Activated CD4-positive, alpha-beta T cell treated with anti-CD3 and anti-CD28 coated beads, Interleukin-2, amount 50 U/mL, for 48 hours (primary cell): ENCODE measurements around the gene CRHR1.
A peak's percentile ranks its signal among the peaks of the same experiment; 100 is the strongest.
"Not testable (repeated sequence)": the region's sequence is repeated elsewhere in the genome, so short reads cannot be mapped to it uniquely, and the experiment has no call there.

Source experiments
- DNase-seq, 2 experiments: peaks; one replicate each; pipeline ENCODE4 v3.0.0-alpha.2; 2020

The CRHR1 gene

DNA sequence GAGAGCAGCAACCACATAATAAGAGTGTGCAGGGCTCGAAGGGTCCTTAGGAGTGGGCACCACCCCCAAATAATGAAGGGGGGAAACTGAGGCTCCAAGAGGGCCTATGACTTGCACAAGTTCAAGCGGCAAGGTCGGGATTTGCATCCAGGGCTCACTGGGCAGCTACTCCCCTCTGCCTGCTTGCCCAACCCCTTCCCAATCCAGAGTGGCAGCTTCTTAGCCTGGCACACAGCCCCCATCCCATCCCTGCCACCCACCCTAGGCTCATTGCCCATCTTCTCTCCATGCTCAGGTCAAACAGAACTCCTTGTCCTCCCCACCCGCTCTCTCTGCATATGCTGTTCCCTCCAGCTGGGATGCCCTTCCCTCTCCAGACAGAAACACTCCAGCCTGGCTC lies 63.0 kb downstream of the CRHR1 start:
- DNase-seq = no peak

DNA sequence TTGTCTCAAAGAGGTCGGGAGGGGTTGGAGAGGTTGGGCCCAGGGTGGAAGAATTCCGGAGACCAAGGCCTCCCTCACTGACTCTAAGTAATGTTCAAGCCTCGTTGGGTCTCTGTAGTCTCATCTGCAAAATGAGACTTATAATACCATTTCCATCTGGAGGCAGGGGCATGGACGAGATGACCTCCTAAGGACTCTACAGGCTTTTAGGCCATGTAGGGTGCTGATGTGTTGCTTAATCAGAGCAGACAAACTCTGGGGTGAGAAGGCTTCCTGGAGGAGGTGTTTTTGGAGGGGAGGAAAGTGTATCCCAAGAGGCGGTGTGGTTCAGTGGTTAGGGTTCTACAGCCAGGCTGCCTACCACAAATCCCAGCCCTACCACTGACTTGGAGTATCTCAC lies 63.6 kb downstream of the CRHR1 start:
- no peak for DNase-seq

DNA sequence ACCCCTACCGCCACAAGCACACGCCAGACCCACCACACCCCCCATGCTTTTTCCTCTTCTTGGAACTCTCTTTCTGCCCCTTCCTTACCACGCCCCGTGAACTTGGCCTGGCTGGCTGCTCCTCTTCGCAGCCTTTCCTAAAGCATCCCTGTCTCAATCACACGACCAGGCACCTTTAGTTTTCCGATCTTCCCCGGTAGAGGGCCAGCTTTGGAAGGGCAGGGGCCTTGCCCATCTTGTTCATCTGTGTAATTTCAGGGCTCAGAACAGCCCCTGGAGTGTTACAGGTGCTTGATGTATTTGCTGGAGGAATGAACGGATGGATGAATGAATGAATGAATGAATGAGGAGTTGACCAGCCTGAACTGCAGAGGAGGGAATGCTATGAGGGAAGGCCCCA lies 64.3 kb downstream of the CRHR1 start:
- DNase-seq = no peak

DNA sequence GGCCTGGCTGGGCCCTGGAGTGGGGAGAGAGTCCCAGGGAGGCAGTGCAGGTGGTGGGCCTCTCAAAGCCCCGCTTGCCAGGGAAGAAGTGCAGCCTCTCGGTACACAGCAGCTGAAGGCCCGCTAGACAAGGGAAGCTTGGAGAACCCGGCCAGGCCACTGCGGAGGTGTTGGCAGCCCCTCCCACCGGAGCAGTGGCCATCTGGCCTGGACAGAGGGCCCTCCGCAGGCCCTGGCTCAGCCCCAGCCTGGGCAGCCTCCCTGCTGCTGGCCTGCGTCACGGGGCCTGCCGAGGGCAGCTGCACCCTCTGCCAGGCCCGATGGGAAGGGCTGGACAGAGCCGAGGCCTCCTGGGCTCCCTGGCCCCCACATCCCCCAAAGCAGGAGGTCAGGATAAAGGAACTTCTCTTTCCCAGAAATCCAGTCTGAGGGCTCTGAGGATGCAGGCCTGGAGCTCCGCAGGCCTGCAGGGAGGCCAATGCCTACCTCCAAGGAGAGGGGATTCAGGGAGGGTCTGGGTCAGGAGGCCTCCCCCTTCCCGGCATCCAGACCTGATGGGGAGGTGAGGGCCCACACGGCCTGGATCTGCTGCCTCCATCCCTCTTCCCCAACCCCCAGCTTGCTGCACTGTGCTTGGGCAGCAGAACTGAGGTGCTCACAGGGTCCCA lies 64.9 kb downstream of the CRHR1 start:
- no peak for DNase-seq

DNA sequence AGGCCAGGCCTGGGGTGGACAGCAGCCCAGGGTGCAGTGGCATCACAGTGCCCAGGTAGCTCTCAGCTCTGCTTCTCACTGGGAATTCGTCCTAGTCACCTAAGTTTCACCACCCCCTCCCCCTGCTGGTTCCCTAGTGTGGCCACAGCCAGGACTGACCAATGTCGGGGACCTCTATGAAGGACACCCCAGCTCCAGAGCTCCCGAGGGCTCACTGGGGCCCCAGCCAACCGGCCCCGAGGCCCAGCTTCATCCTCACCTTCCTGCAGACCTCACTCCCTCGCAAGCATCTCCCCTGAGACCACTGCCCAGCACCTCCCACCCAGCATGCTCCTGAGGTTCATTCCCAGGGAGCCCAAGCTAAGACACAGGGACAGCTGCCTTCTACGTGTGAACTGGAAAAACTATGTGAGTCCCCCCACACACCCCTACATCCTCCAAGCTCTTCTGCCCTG lies 65.4 kb downstream of the CRHR1 start:
- DNase-seq = no peak

DNA sequence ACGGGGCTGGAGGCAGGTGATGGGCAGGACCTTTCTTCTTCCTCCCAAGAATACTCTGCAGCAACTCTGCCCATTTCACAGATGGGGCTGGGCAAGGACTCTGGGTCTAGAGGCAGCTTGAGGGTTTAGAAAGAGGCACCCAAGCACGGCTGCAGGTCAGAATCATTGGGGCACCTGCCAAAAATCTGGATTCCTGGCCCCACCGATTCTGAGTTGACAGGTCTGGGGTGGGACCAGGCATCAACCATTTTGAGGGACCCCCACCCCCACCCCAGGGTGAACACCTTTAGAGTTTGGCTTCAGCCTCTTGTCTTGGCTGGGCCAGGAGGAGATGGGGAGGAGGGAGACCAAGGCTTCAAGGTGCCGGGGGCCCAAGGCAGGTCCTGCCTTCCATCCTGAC lies 65.9 kb downstream of the CRHR1 start:
- DNase-seq = no peak

DNA sequence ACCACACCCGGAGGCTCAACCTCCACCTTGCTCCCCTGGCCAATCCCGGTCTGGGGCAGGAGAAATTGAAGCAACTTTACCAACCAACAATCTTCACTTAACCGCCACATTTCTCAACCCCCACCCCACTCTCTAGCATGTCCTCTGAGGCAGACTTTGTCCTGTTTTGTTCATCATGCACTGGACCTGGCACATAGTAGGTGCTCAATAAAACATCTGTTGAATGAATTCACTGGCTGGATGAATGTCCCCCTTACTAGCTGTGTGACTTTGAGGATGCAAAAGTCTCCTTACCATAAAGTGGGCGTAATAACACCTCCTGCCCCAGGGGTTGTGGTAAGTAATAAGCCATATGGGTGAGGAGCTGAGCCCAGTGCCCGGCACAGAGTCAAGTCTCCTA lies 66.3 kb downstream of the CRHR1 start:
- no peak for DNase-seq

DNA sequence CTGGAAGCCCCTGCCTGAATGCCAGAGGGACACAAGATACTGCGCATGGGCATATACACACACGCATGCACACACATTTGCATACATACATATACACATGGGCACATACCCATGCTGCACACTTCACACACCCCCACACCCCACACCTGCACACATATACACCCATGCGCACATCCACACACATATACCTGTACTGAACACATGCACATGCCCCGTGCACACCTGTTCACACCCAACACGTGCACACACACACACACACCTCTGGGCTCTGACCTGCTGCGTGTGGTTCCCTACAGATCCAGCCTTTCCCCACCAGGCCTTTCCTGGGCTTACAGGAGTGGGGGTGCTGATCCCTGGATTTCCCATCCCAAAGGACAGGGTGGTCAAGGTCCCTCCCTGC lies 66.9 kb downstream of the CRHR1 start:
- no peak for DNase-seq

DNA sequence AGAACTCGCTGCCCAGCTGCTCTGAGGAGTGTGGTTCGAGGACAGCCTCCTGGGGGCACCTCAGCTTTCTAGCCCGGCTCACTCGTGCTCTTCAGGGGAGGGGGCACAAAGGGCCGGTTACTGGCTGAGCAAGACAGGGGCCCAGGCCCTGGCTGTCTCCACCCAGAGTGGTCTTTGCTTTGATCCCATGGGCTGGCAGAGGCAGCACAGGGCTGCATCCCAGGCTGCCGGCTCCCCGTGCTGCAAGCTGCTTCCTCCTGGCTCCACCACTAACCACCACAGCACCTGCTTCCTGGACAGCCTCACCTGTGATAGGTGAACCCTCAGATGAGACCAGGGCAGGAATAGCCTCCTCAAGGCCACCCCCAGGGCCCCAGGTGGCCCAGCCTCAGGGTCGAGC lies 67.3 kb downstream of the CRHR1 start:
- no peak for DNase-seq

DNA sequence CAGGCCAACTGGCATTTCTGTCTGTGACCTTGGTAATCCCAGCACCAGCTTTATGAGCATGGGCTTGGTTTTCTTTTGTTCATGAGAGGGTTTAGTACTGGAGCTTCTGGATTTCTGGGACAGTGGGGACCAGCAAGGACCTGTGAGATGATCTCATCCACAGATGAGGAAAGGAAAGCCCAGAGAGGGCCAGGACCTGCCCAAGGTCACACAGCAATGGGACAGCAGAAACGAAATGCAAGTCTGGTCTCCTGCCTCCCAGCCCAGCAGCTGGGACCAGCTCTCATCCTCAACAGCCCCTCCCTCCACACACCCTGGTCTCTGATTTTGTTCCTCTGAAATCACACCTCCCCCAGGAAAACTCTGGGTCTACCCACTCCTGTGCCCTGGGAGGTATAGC lies 67.8 kb downstream of the CRHR1 start:
- DNase-seq = no peak

DNA sequence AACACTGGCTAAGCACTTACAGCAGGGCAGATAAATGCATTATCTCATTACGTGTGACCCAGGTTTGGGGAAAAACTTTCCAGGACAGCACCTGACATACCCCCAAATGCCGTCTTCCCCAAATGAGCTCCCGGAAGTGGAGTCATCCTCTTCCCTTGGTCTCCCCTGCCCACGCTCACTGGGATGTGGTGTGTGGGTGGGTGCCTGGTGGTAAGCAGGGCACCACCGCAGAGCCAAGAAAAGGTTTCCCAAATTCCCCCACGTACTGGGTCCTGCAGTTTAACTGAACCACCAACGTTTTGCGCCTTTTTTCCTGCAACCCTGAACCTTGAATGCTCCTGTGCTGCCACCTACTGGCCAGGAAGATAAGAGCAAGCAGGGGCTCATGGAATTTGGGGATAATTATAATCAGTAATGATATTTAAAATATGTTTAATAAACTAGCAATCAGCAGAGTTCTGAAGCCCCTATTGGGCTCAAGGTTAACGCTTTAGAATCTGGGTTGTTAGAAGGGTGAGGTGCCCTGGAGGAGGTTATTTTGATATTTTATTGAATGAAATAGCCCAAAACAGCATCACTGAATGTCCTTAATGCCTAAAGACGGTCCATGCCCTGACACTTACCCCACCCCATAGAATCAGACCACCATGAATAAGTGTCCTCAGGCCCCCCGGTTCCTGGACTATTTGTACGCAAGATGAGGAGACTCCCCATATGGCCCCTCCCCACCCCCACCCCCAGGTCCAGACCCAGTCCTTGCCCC lies 68.6 kb downstream of the CRHR1 start:
- DNase-seq = peak; percentile 70 to 76

DNA sequence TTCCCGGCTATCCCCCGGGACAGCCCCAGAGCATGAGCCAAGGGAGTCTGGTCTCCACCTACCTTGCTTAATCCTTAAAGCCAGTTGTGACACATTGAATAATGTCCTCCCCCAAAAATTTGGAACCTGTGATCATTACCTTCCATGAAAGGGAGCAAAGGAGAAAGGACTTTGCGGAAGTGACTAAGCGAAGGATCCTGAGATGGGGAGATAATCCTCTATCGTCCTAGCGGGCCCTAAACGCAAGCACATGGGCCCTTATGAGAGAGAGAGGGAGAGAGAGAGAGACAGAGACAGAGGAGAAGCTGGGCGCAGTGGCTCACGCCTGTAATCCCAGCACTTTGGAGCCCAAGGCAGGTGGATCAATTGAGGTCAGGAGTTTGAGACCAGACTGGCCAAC lies 70.1 kb downstream of the CRHR1 start:
- no peak for DNase-seq

DNA sequence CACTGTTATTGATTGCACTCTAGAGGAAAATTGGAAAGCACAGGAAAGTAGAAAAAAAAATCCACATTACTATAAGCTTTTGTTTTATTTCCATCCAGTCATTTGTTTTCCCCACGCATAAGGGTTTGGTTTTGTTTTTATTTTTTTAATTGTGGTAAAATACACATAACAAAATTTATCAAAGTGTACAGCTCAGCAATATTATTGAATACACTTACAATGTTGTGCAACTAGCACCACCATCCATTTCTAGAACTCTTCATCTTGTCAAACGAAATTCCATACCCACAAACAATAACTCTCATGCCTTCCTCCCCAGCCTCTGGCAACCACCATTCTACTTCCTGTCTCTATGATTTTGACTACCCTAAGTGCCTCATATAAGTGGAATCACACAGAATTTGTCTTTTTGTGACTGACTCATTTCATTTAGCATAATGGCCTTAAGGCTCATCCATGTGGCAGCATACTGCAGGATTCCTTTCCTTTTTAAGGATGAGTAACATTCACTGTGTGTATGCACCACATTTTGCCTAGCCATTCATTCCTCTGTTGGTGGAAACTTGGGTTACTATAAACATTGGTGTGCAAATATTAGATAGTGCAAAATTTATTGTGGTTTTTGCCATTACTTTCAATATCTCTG lies 71.7 kb downstream of the CRHR1 start:
- DNase-seq = no peak

DNA sequence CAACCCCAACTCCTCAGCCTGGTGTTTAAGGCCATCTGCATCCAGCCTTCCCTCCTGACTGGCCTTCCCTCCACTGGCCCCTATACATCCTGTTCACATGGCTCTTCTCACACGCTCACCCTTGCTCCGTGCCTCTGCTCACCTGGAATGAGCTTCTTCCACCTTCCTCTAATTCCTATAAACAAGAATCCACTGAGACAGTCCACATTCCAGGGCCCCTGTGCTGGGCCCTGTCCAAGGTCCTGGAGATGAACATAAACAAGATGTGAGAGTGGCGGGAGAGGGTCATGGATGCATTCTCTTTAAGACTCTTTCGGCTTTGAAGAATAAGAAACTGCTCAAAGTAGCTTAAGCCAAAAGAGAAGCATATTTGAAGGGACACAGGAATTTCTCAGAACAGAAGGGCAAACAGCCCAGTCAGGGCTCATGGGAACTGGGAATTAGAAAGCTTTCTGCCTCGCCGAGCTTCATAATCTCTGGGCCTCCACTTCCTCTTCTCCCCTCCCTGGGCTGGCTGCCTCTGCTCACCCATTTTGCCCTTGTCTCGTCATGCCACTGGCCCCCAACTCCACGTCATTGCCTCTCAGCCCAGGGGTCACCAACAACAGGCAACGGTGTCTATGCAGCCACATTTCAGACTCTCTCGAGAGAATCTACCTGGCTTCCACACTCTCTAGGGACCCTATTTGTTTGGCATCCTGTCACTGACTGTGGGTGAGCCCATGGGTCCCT lies 74.0 kb downstream of the CRHR1 start:
- no peak for DNase-seq

DNA sequence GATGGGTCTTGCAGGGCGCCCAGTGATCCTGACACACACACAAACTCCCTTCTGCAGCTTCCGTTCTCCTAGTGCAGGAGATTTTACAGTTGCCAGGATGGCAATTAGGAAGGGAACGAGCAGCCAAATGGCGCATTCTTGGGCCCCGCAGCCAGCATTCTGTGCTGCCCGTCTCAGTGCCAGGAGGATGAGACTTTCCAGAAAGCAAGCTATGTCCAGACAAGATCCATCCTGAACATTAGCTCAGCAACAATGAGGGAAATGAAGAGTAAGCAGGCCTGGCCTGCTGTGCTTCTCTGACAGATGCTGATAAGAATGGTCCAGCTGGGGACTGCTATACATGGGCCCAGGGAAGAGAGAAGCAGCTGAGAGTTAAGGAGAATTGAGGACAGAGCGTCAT lies 77.0 kb downstream of the CRHR1 start:
- DNase-seq = no peak

DNA sequence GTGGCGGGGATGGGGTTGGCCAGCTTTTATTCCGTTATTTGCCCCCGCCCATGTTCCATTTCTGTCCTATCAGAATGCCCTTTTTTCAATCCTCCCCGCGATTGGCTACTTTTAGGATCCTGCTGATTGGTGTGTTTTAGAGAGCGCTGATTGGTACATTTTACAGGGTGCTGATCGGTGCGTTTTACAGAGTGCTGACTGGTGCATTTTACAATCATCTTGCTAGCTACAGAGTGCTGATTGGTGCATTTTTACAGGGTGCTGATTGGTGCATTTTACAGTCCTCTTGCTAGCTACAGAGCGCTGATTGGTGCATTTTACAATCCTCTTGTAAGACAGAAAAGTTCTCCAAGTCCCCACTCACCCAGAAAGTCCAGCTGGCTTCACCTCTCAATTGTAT lies 78.0 kb downstream of the CRHR1 start:
- not testable (repeated sequence) for DNase-seq

DNA sequence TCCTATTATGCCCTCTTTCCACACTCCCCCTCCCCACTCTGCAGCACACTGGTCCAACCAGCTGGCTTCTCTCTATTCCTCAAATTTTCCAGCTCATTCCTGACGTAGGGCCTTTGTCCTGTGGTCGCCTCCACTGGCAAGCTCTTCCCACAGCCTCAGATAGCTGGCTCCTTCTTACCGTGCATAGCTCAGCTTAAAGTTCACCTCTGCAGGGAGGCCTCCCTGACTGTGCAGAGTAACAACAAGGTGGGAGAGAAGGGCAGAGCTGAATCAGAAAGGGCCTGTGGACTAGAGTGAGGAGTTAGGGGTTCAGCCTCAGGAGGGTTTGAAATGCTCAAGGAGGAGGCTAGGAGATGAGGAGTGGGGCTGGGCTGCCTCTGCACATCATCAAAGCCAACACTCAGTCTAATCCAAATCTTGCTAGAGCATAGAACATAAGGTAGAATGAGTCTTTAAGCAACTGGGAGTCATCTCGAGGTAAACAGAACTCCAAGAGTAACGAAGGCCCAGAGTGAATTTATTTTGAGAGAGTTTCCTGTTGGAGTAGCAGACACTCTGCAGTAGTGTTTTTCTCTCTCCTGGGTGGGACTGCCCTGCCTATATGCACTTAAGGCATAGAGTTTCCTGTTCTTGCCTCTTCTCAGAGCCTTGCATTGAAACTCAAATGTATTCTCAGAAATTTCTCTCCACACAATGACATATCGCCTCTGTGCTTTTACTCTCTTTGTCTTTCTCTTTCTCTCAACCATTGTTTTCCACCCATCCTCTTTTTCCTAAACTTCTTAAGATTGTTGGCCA lies 79.9 kb downstream of the CRHR1 start:
- no peak for DNase-seq

DNA sequence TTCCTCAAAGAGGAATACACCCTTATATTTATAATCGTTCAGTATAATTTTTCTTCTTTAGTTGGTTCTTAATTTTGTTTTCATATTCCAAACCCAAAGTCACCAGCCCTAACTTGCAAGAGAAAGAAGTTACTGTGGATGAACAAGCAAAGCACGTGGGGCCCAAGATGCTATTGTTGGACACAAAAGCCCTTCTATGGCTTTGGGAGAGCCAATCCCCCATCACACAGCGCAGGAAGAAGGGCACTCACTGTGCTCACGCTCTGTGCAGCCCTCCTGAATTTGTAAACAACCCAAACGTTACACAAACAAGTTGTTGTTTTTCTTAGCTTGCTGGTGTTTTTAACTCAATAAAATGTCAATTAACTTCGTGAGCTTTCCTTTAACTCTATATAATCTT lies 83.1 kb downstream of the CRHR1 start:
- no peak for DNase-seq

DNA sequence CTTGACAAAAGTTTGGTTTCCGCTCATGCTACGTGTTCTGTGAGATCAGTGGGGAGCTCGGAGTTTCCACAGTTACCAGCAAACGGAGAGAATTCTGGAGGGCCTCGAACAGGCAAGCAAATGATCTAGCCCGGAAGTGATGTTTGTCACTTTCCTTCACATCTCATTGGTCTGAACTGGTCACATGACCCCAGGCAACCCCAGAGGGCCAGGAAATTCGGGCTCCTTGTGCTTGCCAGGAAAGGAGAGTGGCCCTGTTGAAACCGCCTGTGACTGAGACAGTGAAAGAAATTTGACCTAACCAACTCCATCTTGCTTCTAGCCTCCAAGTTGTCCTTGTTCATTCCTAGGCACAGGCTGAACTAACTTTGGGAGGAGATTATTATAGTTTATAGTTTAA lies 83.6 kb downstream of the CRHR1 start:
- no peak for DNase-seq

DNA sequence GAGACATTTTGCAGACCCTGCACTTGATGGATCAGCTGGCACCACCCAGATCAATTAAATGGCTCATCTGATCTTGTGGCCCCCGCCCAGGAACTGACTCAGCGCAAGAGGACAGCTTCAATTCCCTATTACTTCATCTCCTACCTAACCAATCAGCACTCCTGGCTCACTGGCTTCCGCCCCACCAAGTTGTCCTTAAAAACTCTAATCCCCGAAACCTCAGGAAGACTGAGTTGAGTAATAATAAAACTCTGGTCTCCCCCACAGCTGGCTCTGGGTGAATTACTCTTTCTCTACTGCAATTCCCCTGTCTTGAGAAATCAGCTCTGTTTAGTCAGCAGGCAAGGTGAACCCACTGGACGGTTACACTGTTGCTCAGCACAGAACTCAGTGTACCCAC lies 84.2 kb downstream of the CRHR1 start:
- DNase-seq = no peak

DNA sequence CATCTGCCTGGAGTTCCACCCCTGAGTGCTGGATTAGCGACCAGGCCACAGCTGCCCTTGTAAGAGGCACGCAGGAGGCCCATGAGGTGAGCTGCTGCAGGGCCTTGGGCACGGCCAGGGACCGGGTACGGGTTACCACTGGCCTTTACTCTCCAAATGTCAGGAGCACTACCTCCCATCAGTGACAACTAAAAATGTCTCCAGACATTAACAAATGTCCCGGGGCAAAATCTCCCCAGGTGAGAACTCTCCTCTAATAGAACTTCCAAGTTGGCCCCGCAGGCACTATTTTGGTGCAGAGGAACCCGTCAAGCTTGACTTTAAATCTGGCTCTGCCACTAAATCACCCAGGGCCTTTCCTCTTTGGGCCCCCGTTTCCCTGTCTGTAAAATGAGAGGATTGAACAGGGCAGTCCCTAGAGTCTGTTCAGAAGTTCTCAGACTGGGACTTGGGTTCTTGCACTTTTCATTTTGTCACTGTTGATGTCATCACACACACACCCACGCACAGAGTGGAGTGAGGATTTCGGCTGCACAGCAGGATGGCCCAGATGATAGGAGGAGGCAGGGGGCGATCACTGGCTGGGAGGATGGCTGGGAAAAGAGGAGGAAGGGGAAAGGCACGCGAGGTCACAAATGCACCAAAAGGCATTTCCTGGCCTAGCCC lies 85.7 kb downstream of the CRHR1 start:
- DNase-seq = peak in 1 of 2 experiments; percentile 16

DNA sequence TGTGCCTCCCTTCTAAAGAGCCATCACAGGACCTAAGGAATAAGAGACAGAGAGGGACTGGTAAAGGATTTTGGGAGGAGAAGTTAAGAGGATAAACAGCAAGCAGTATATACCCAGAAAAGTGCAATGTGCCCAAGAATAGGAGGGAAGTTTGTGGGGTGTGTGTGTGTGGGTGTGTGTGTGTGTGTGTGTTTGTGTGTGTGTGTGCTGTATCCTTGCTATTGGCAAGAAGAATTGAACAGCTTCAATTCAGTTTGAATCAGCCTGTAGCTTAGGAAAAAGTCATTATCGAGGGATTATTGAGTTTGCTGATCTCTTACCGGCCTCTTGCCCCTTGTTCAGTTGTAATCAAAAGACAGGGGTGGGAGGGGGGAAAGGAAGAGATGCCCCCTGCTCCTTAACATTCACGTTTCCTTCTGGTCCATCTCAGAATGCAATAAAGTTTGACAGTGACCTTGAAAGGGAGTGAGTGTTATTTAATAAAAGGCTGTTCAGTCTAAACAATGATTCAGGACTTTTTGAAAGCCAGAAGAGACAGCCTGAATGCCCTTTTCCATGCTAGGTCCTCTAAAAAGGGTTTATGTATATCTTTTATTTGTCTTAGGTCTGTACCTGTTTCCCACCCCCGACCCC lies 86.3 kb downstream of the CRHR1 start:
- DNase-seq = no peak
